ENCODE data around the gene BZW2.

BZW2 gene

GRCh38 chr7:16650266-16650665 is 4.3 kb downstream of the BZW2 start:
- Histone ChIP-seq H3K27ac (ENCODE audit: low read depth, low read length) (no peak overlapping the region), H3K9me3 (ENCODE audit: control insufficient read depth, insufficient read depth, low read length) (no peaks in the 10 kb centered on the region), H4K20me1 (ENCODE audit: control insufficient read depth, insufficient read depth, low read depth, low read length) (peaks cover 43% of the 10 kb centered on the region), H3F3A (ENCODE audit: control insufficient read depth, insufficient read depth) (0 out of 2 replicates have a peak, but pooled peaks cover 2% of the 10 kb centered on the region), H3K4me3 (ENCODE audit: low read length) (no peak overlapping the region), H3K36me3 (ENCODE audit: control insufficient read depth, low read length) (peaks cover 48% of the 10 kb centered on the region), H3K4me2 (ENCODE audit: low read length) (no peak overlapping the region), H3K4me1 (ENCODE audit: control insufficient read depth, low read length) (peaks cover 35% of the 10 kb centered on the region), H3K79me2 (ENCODE audit: control insufficient read depth, low read length) (peaks cover 95% of the 10 kb centered on the region), H3K27me3 (ENCODE audit: control insufficient read depth, low read length) (no peaks in the 10 kb centered on the region), H3K9me2 (replicated peaks; ENCODE audit: control insufficient read depth, low read length) (no peaks in the 10 kb centered on the region)
- TF ChIP-seq CTCF (IDR thresholded peaks at IDR 0.05; ENCODE audit: low read depth, low read length, poor library complexity, severe bottlenecking) (no peak), EZH2phosphoT487 (IDR thresholded peaks at IDR 0.05; ENCODE audit: borderline replicate concordance, low read length) (no peak)

- H3K79me2 ChIP-seq (ENCODE audit: control insufficient read depth, low read length), result peaks cover 100% of the 10 kb centered on the region
- H3F3A ChIP-seq (ENCODE audit: control insufficient read depth, insufficient read depth), result 0 out of 2 replicates have a peak, but pooled peaks cover 2% of the 10 kb centered on the region
- H3K27ac ChIP-seq (ENCODE audit: low read depth, low read length), result no peak overlapping the region
- H3K9me2 ChIP-seq (replicated peaks; ENCODE audit: control insufficient read depth, low read length), result no peaks in the 10 kb centered on the region
- H3K4me2 ChIP-seq (ENCODE audit: low read length), result no peak overlapping the region
- no peaks in the 10 kb centered on the region for H3K9me3 ChIP-seq (ENCODE audit: control insufficient read depth, insufficient read depth, low read length)
- H4K20me1 ChIP-seq (ENCODE audit: control insufficient read depth, insufficient read depth, low read depth, low read length), result peaks cover 46% of the 10 kb centered on the region
- H3K27me3 ChIP-seq (ENCODE audit: control insufficient read depth, low read length), result no peaks in the 10 kb centered on the region
- TF ChIP-seq CTCF (IDR thresholded peaks at IDR 0.05; ENCODE audit: low read depth, low read length, poor library complexity, severe bottlenecking) (no peak), EZH2phosphoT487 (IDR thresholded peaks at IDR 0.05; ENCODE audit: borderline replicate concordance, low read length) (no peak)
- no peak overlapping the region for H3K4me3 ChIP-seq (ENCODE audit: low read length)
- H3K36me3 ChIP-seq (ENCODE audit: control insufficient read depth, low read length), result peaks cover 58% of the 10 kb centered on the region
- H3K4me1 ChIP-seq (ENCODE audit: control insufficient read depth, low read length), result peaks cover 37% of the 10 kb centered on the region
These were observed 5.6 kb downstream of the BZW2 start for GRCh38 chr7:16651396-16652239.

GRCh38 chr7:16652240-16652583 is 6.2 kb downstream of the BZW2 start:
- H3K4me2 ChIP-seq (ENCODE audit: low read length), result no peak overlapping the region
- no peaks in the 10 kb centered on the region for H3K27me3 ChIP-seq (ENCODE audit: control insufficient read depth, low read length)
- no peak overlapping the region for H3K27ac ChIP-seq (ENCODE audit: low read depth, low read length)
- H3K4me1 ChIP-seq (ENCODE audit: control insufficient read depth, low read length), result peaks cover 33% of the 10 kb centered on the region
- peaks cover 54% of the 10 kb centered on the region for H3K36me3 ChIP-seq (ENCODE audit: control insufficient read depth, low read length)
- H3K9me3 ChIP-seq (ENCODE audit: control insufficient read depth, insufficient read depth, low read length), result no peaks in the 10 kb centered on the region
- H3F3A ChIP-seq (ENCODE audit: control insufficient read depth, insufficient read depth), result 0 out of 2 replicates have a peak, but pooled peaks cover 2% of the 10 kb centered on the region
- H3K4me3 ChIP-seq (ENCODE audit: low read length), result no peak overlapping the region
- H4K20me1 ChIP-seq (ENCODE audit: control insufficient read depth, insufficient read depth, low read depth, low read length), result peaks cover 40% of the 10 kb centered on the region
- TF ChIP-seq CTCF (IDR thresholded peaks at IDR 0.05; ENCODE audit: low read depth, low read length, poor library complexity, severe bottlenecking) (no peak), EZH2phosphoT487 (IDR thresholded peaks at IDR 0.05; ENCODE audit: borderline replicate concordance, low read length) (no peak)
- H3K9me2 ChIP-seq (replicated peaks; ENCODE audit: control insufficient read depth, low read length), result no peaks in the 10 kb centered on the region
- H3K79me2 ChIP-seq (ENCODE audit: control insufficient read depth, low read length), result peaks cover 100% of the 10 kb centered on the region

Measured in DOHH2 (cell line).